Ovary (tissue), 9 donors: Measurements from ENCODE around the gene GCK. TPM values are rescaled to one million over a fixed set of nuclear protein-coding genes. Genes with fewer than 3 reads are reported as not detected.
A peak's percentile ranks its signal among the peaks of the same experiment; 100 is the strongest.

Experiments
- DNase-seq, 5 donors: peaks; one replicate each; pipeline ENCODE4 v3.0.0-alpha.2; 2019 to 2020
- H3K27ac ChIP-seq, 2 donors: fragments of 200-600 bp; one replicate each; pipeline versions ENCODE4 v1.5.1 to v1.8.0; 2019 to 2022
- H3K27me3 ChIP-seq: fragments of 200-600 bp; one replicate; pipeline ENCODE4 v1.8.0; 2022
- H3K36me3 ChIP-seq: fragments of 200-600 bp; sonication (generic); one replicate; pipeline ENCODE4 v1.5.1; 2019
- H3K4me1 ChIP-seq: one replicate; pipeline ENCODE4 v1.8.1; 2013; ENCODE audit warnings: mild to moderate bottlenecking, moderate library complexity; ENCODE audit not compliant: insufficient read depth
- H3K4me3 ChIP-seq: fragments of 200-600 bp; sonication (generic); one replicate; pipeline ENCODE4 v1.5.1; 2017
- H3K9me3 ChIP-seq, 2 donors: fragments of 200-600 bp in 1 of 2; sonication (generic) in 1 of 2; one replicate each; pipeline versions ENCODE4 v1.5.1 to v1.8.1; 2013 to 2019; ENCODE audit warnings: mild to moderate bottlenecking in 1 of 2, moderate library complexity in 1 of 2
- EP300 ChIP-seq: sonication (generic); formaldehyde crosslinking; IDR thresholded peaks from one replicate; pipeline ENCODE4 v1.6.1; 2017; ENCODE audit warnings: antibody characterized with exemption
- POLR2A ChIP-seq: fragments of 450-650 bp; IDR thresholded peaks from one replicate; pipeline ENCODE4 v1.6.1; 2017; ENCODE audit warnings: antibody characterized with exemption, mild to moderate bottlenecking, moderate library complexity
- WGBS, 3 donors: extraction: QIAGEN DNeasy Blood & Tissue Kit in 1 of 3; methylation state at CpG; one replicate each; pipeline versions ENCODE4 v1.1.5 to v1.1.7; 2013 to 2017; 5-methylcytosine and 5-hydroxymethylcytosine counted together
- intact Hi-C, 4 donors: fragments of 100-400 bp; cut with DNase I; formaldehyde crosslinking; loops; one replicate each; pipeline versions ENCODE4 v1.11.0 to v1.15.1; 2022 to 2023
- polyA plus RNA-seq, 2 donors: library from polyadenylated mRNA; stranded (reverse); fragments of 200-250 nt in 1 of 2; fragments of 350-450 nt in 1 of 2; fragmentation: Illumina TruSeq in 1 of 2; extraction: RNeasy Lipid Tissue Mini Kit (QIAGEN cat#74804) in 1 of 2; gene quantifications; one replicate each; pipeline ENCODE4 v1.2.3, GENCODE V29; 2013 to 2014
- total RNA-seq, 7 donors: library from RNA; depleted of rRNA in 2 of 7; stranded (reverse); fragments of >200 nt in 2 of 7; fragmentation: NEBNext Ultra II Directional in 3 of 7; extraction: Animal tissue kit (Norgen Biotek cat#: 25700) in 3 of 7; gene quantifications; one replicate each; pipeline versions ENCODE4 v1.1.0 to v1.2.4, GENCODE V29; 2016 to 2023
- TF ChIP-seq, protein P1 (sequence below), 3 donors: fragments of 450-650 bp in 2 of 3; fragments of 200-600 bp in 1 of 3; IDR thresholded peaks; one replicate each; pipeline versions ENCODE4 v1.5.1 to v1.8.0; 2016 to 2022; ENCODE audit warnings: antibody characterized with exemption in 3 of 3, mild to moderate bottlenecking in 1 of 3
- donor health status: DM: no; HTN: no; CAD: no; lungs with moderate emphysema.
- donor health status: DM: no; HTN: no; CAD: no.
- donor health status: Bipolar disorder and iron deficiency.
- donor health status: DM: yes; HTN: yes; CAD: no.
- donor health status: DM: no; HTN: no; CAD: no.
- donor health status: DM: yes; HTN: yes; CAD: no.

Gene GCK
- total and polyA plus RNA-seq, 9 donors: 0.48 to 2.9 (median 1.3) TPM

DNA sequence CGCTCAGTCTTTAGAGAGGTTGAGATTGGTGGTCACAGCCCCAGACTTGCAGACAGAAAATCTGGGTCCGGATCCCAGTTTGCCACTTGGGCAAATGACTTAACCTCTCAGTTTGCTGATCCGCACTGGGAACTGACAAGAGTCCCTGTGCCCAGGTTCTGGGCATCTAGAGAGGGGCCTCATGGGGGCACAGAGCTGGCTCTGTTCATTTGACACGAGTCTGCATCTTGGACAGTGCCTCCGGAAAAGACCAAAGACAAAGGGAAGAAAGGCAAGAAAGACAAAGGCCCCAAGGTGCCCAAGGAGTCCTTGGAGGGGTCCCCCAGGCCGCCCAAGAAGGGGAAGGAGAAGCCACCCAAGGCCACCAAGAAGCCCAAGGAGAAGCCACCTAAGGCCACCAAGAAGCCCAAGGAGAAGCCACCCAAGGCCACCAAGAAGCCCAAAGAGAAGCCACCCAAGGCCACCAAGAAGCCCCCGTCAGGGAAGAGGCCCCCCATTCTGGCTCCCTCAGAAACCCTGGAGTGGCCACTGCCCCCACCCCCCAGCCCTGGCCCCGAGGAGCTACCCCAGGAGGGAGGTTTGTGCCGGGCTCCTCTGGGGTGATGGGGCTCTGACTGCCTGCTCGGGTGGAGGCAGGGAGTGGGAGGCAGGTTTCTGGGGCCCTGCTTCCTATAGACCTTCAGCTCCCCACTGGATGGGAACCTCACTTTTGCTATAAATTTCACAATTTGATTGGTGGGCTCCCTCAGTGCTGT is 82.8 kb downstream of the GCK start:
- no peaks in the 10 kb centered on the region for H3K36me3 ChIP-seq

DNA sequence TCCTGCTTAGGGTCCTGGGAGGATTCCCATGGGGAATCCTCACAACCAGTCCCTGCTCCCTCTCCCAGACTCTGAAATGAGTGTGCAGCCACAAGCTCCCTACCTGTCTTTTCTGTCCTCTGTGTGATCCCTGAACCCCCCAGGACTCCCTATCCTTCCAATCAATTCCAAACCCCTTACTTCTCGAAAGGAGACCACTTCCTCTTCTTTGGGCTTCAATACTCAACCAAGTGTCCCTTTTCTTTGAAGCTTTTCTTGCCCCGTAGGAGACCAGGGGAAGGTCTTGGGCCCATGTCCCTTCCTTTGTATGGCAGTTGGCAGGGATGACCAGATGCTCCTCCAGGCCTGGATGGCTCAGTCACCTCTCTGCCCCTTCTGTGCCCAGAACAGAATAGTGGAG is 83.4 kb downstream of the GCK start:
- Histone ChIP-seq H3K9me3 (no peaks in the 10 kb centered on the region), H3K27me3 (no peaks in the 10 kb centered on the region), H3K4me3 (peak overlapping the region; percentile 71), H3K36me3 (no peaks in the 10 kb centered on the region), H3K27ac (peak overlapping the region; percentile 89 to 93), H3K4me1 (peaks cover 21% of the 10 kb centered on the region)
- intact Hi-C loops: loop anchor here in 2 of 4 donors (2.0 to 5.0 kb wide), 3 partner anchors 23 to 34 kb away; partner anchors contain the start of gene POLM (in 1 of the 2)
- TF ChIP-seq EP300: no peak
- no peak for TF ChIP-seq POLR2A
- TF ChIP-seq, protein P1, sequence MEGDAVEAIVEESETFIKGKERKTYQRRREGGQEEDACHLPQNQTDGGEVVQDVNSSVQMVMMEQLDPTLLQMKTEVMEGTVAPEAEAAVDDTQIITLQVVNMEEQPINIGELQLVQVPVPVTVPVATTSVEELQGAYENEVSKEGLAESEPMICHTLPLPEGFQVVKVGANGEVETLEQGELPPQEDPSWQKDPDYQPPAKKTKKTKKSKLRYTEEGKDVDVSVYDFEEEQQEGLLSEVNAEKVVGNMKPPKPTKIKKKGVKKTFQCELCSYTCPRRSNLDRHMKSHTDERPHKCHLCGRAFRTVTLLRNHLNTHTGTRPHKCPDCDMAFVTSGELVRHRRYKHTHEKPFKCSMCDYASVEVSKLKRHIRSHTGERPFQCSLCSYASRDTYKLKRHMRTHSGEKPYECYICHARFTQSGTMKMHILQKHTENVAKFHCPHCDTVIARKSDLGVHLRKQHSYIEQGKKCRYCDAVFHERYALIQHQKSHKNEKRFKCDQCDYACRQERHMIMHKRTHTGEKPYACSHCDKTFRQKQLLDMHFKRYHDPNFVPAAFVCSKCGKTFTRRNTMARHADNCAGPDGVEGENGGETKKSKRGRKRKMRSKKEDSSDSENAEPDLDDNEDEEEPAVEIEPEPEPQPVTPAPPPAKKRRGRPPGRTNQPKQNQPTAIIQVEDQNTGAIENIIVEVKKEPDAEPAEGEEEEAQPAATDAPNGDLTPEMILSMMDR (IDR thresholded peaks at IDR 0.05): no peak
- DNase-seq: no peak
- 46 to 56% (median 51%) methylated on average over 2 of the region's 2 CpGs for WGBS, 3 donors

More for the DNA sequence above, 82.8 kb downstream of the GCK start:
- intact Hi-C loops: loop anchor here in 1 of 4 donors (5.0 kb wide), 1 partner anchor 34 kb away; no protein-coding TSS in a partner anchor
- Histone ChIP-seq H3K4me1 (peaks cover 17% of the 10 kb centered on the region), H3K4me3 (peak overlapping the region; percentile 71), H3K27ac (peak overlapping the region; percentile 89 to 93), H3K9me3 (no peaks in the 10 kb centered on the region), H3K27me3 (no peaks in the 10 kb centered on the region)
- 71 to 77% (median 75%) methylated on average over 10 of the region's 10 CpGs for WGBS, 3 donors
- TF ChIP-seq POLR2A: no peak
- DNase-seq: no peak

DNA sequence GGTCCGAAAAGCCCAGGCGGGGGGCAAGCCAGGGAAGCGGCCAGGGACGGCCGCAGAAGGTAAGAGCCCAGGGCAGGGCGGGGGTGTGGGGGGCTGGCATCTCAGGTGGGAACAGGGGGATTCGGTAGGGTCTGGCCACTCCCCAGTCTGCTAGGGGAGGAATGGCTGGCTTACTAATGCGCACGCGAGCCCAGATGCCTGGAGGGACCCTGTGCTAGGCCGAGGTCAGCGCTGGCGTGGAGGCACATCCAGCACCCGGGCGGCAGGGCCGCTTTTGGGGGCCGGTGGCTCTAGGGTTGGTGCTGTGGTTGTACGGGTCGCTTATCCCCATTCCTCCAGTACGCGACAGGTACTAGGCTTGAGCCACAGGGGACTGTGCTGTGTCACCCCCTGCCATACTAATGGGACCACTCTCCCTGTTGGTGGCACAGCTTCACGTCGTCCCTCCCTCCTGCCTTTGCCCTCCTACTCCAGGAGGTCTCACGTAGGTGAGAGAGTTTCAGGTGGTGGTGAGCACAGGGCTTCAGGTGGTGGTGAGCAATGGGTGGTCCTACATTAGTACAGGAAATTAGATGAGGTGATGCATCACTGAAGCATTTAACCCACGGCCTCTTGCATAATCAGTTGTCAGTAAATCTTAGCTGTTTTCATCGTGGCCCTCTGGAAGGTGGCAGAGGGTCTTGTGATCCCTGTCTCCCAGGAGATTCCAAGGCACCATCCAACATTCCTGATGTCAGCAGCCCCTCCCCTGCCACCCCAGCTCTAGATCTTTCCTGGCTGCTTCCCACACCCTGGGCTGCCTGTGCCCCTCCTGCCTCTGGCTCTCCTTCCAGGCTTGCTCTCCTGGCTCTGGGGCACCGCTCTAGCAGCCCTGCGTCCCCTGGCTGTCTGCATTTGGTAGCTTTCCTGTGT is 84.1 kb downstream of the GCK start:
- WGBS, 3 donors: 2 to 7% (median 4%) methylated on average over 23 to 28 of the region's 28 CpGs
- H3K27ac ChIP-seq: peak overlapping the region; percentile 89 to 93
- H3K4me3 ChIP-seq: peak overlapping the region; percentile 71
- no peaks in the 10 kb centered on the region for H3K27me3 ChIP-seq
- H3K9me3 ChIP-seq: no peaks in the 10 kb centered on the region
- TF ChIP-seq EP300 (peak; percentile 79), POLR2A (peak; percentile 68)
- TF ChIP-seq, protein P1 (IDR thresholded peaks at IDR 0.05): no peak
- H3K36me3 ChIP-seq: no peaks in the 10 kb centered on the region
- H3K4me1 ChIP-seq: peaks cover 21% of the 10 kb centered on the region
- intact Hi-C loops: loop anchor here in 2 of 4 donors (2.0 to 5.0 kb wide), 3 partner anchors 22 to 33 kb away; partner anchors contain the start of gene POLM (in 1 of the 2)
- peak; percentile 62 to 75 (median 74) for DNase-seq

DNA sequence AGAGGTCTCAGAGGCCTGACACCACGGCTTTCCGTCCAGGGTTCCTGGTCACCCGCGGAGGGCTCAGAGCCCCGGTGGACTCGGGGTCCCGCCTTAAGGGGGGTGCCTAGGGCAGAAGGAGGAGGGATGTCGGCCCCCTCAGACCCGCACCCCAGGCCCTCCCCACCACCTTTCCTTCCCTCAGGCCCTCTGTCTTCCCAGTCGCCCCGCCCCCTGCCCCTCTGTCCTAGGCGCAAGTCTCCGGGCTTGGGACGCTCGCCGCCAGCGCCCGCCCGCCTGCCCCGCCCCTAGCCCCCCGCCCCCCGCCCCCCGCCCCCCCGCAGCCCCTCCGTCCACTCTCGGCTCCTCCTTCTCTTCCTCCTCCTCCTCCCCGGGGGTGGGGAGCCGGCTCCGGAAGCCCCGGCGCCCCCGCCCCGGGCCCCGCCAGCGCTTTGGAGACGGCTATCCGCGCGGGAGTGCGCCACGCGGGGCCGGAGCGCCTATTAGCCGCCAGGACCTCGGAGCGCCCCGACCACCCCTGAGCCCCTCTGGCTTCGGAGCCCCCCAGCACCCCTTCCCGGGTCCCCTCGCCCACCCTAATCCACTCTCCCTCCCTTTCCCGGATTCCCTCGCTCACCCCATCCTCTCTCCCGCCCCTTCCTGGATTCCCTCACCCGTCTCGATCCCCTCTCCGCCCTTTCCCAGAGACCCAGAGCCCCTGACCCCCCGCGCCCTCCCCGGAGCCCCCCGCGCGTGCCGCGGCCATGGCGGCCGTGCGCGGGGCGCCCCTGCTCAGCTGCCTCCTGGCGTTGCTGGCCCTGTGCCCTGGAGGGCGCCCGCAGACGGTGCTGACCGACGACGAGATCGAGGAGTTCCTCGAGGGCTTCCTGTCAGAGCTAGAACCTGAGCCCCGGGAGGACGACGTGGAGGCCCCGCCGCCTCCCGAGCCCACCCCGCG is 85.0 kb downstream of the GCK start, which contains the start of gene AEBP1:
TSS of gene AEBP1 (plus strand) at position 423 of the 937 bp plus-strand sequence. CDS start at position 744, 321 bp downstream.
- TF ChIP-seq POLR2A: peak; percentile 29
- TF ChIP-seq, protein P1 (IDR thresholded peaks at IDR 0.05): no peak
- Histone ChIP-seq H3K9me3 (no peaks in the 10 kb centered on the region), H3K4me3 (peak within 1 kb of the TSS; percentile 71), H3K27me3 (no peaks in the 10 kb centered on the region), H3K4me1 (peaks cover 21% of the 10 kb centered on the region), H3K36me3 (no peaks in the 10 kb centered on the region), H3K27ac (peak within 1 kb of the TSS; percentile 89 to 93)
- peak; percentile 65 to 78 (median 73) for DNase-seq
- intact Hi-C loops: loop anchor here in 2 of 4 donors (2.0 kb wide), 2 partner anchors 21 to 23 kb away; partner anchors contain the start of gene POLM (in 1 of the 2)
- WGBS, 3 donors: 1 to 4% (median 2%) methylated on average over 37 to 84 of the region's 87 CpGs
